Measurements from ENCODE around the gene NT5E. TPM values are rescaled to one million over a fixed set of nuclear protein-coding genes. Genes with fewer than 3 reads are reported as not detected.

Gene NT5E
- total RNA-seq, 1 experiment from 2014 or later = 15.8 TPM

DNA sequence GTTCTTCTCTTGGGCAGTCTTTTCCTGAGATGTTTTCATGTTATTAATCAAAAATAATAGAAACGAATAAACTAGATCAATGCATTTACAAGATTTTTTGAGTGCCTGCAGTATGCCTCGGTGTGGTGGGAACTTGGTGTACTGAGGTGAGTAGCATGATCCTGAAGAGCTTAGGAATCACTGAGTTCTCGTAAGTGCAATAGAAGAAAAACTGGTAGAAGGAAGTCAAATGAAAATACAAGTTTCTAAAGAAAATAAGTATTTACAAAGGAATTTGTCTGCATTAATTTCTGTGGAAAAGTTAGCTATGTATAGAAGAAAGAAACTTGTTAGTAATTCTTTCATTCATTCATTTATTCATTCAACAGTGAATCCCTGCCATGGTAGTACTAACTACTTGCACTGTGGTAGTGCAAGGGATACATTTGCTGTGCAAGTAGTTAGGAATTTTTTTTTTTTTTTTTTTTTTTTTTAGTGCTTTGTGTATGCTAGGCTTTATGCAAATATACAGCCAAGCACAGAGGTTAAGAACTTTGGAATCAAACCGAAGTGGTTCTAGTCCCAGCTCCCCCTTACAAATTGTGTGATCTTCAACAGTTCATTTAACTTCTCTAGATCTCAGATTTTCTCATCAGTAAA, 13.9 kb downstream of the NT5E start:
- BruUV-seq (replicated peaks) = TSS peak; percentile 73
- CTCF ChIA-PET = interaction anchor here (0.6 to 1.0 kb wide), 2 partner anchors 19 to 215 kb away, joined by 4 to 21 read pairs; no protein-coding TSS in a partner anchor
- H3K9me3 ChIP-seq (ENCODE audit: low read length) = no peaks in the 10 kb centered on the region
- peak overlapping the region; percentile 58 for H3K4me2 ChIP-seq (ENCODE audit: low read length)
- H3K36me3 ChIP-seq (ENCODE audit: low read depth, low read length) = no peaks in the 10 kb centered on the region
- peak overlapping the region; percentile 99 for H3K27ac ChIP-seq (ENCODE audit: low read length)
- DNase-seq = no peak
- intact Hi-C loops (cut with micrococcal nuclease) = loop anchor here (1.0 kb wide), 2 partner anchors 59 to 102 kb away; no protein-coding TSS in a partner anchor
- no peaks in the 10 kb centered on the region for H4K20me1 ChIP-seq (ENCODE audit: low read length)
- no peaks in the 10 kb centered on the region for H3K9me2 ChIP-seq (replicated peaks; ENCODE audit: low read length)
- TF ChIP-seq, protein P1, sequence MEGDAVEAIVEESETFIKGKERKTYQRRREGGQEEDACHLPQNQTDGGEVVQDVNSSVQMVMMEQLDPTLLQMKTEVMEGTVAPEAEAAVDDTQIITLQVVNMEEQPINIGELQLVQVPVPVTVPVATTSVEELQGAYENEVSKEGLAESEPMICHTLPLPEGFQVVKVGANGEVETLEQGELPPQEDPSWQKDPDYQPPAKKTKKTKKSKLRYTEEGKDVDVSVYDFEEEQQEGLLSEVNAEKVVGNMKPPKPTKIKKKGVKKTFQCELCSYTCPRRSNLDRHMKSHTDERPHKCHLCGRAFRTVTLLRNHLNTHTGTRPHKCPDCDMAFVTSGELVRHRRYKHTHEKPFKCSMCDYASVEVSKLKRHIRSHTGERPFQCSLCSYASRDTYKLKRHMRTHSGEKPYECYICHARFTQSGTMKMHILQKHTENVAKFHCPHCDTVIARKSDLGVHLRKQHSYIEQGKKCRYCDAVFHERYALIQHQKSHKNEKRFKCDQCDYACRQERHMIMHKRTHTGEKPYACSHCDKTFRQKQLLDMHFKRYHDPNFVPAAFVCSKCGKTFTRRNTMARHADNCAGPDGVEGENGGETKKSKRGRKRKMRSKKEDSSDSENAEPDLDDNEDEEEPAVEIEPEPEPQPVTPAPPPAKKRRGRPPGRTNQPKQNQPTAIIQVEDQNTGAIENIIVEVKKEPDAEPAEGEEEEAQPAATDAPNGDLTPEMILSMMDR (conservative IDR thresholded peaks at IDR 0.05; ENCODE audit: low read depth, low read length) = no peak
- TF ChIP-seq EZH2 (IDR thresholded peaks at IDR 0.05; ENCODE audit: low read length, unreplicated experiment) (no peak), EZH2phosphoT487 (IDR thresholded peaks at IDR 0.05; ENCODE audit: borderline replicate concordance, low read length) (no peak)
- H3K4me3 ChIP-seq (ENCODE audit: low read length) = no peak overlapping the region
- no peak overlapping the region for H2AFZ ChIP-seq (ENCODE audit: low read length)
- no peaks in the 10 kb centered on the region for H3K27me3 ChIP-seq (ENCODE audit: low read length)
- POLR2A ChIA-PET (ENCODE audit: unreplicated experiment) = interaction anchor here (0.6 kb wide), 1 partner anchor 103 kb away, joined by 5 read pairs; no protein-coding TSS in a partner anchor
- no peaks in the 10 kb centered on the region for H3F3A ChIP-seq (ENCODE audit: low read length, unreplicated experiment)
- H3K9ac ChIP-seq (ENCODE audit: low read length) = peak overlapping the region; percentile 73
- H3K4me1 ChIP-seq (ENCODE audit: insufficient read depth, low read length) = peaks cover 69% of the 10 kb centered on the region
- no peak for ATAC-seq
- H3K79me2 ChIP-seq (ENCODE audit: low read length) = no peaks in the 10 kb centered on the region

DNA sequence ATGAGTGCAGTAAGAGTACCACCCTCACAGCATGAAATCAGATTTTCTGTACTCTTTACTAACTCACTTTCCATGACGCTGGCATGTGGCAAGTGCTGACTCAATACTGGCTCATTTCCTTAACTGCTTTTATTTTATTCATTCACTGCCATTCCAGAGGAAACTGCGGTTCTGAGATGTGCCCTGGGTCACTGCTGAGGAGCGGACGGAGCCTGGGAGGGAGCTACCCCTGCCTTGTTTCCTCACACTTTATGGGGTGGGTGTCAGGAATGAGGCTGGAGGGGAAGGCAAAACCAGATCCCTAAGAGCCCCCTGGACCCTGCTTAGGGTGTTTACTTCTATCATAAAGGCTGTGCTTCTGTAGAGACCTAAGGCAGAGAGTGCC, 14.4 kb downstream of the NT5E start:
- Histone ChIP-seq H3K36me3 (ENCODE audit: low read depth, low read length) (no peaks in the 10 kb centered on the region), H3K9me3 (ENCODE audit: low read length) (no peaks in the 10 kb centered on the region), H3K4me2 (ENCODE audit: low read length) (peak overlapping the region; percentile 80), H3K4me1 (ENCODE audit: insufficient read depth, low read length) (peaks cover 63% of the 10 kb centered on the region), H2AFZ (ENCODE audit: low read length) (no peak overlapping the region), H3K79me2 (ENCODE audit: low read length) (no peaks in the 10 kb centered on the region), H3K4me3 (ENCODE audit: low read length) (peak overlapping the region; percentile 50; the same call in 1 of the 2 replicates), H3F3A (ENCODE audit: low read length, unreplicated experiment) (no peaks in the 10 kb centered on the region), H3K27ac (ENCODE audit: low read length) (peak overlapping the region; percentile 99), H3K9ac (ENCODE audit: low read length) (peak overlapping the region; percentile 93), H3K27me3 (ENCODE audit: low read length) (no peaks in the 10 kb centered on the region), H3K9me2 (replicated peaks; ENCODE audit: low read length) (no peaks in the 10 kb centered on the region), H4K20me1 (ENCODE audit: low read length) (no peaks in the 10 kb centered on the region)
- peak; percentile 67 for ATAC-seq
- peak; percentile 94 for DNase-seq
- ChIA-PET CTCF (interaction anchor here (1.0 kb wide), 1 partner anchor 18 kb away, joined by 21 read pairs; no protein-coding TSS in a partner anchor), POLR2A (ENCODE audit: unreplicated experiment) (interaction anchor here (0.5 to 0.8 kb wide), 2 partner anchors 15 to 60 kb away, joined by 3 to 6 read pairs; no protein-coding TSS in a partner anchor)
- TF ChIP-seq EZH2phosphoT487 (IDR thresholded peaks at IDR 0.05; ENCODE audit: borderline replicate concordance, low read length) (no peak), EZH2 (IDR thresholded peaks at IDR 0.05; ENCODE audit: low read length, unreplicated experiment) (no peak)
- TF ChIP-seq, protein P1 (conservative IDR thresholded peaks at IDR 0.05; ENCODE audit: low read depth, low read length) = no peak
- no TSS peak for BruUV-seq (replicated peaks)
- intact Hi-C loops (cut with micrococcal nuclease) = loop anchor here (1.0 kb wide), 2 partner anchors 60 to 103 kb away; no protein-coding TSS in a partner anchor
